ENCODE measurements around the gene RASSF5.
A peak's percentile ranks its signal among the peaks of the same experiment; 100 is the strongest.
"Not testable (repeated sequence)": the region's sequence is repeated elsewhere in the genome, so short reads cannot be mapped to it uniquely, and the experiment has no call there.

The RASSF5 gene

DNA sequence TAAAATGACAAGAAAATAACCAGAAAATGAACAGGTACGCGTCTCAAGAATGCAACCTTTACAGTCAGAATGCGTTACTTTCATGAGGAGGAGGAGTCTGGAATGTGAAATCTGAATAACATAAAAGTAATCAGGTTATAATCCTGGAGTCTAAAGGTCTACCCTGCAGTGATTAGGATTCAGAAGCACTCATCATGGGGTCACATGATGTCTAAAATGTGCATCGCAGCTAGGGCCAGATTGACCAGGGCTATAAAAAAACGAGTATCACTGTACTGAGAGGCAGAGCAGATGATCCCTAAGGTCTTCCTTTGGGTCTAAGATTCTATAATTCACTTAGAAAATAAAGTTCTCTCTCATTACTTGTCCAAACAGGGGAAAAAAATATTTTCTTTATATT, 97.5 kb downstream of the RASSF5 start:
- Histone ChIP-seq H3K27me3 (ENCODE audit: control insufficient read depth, insufficient read depth, low read length) (no peaks in the 10 kb centered on the region), H3K9me3 (ENCODE audit: control insufficient read depth, insufficient read depth, low read length) (no peaks in the 10 kb centered on the region), H3K4me3 (ENCODE audit: low read length) (no peak overlapping the region), H3K4me1 (ENCODE audit: control insufficient read depth, insufficient read depth, low read length) (no peaks in the 10 kb centered on the region), H3K27ac (ENCODE audit: low read length) (no peak overlapping the region), H3K36me3 (ENCODE audit: control insufficient read depth, insufficient read depth, low read length) (peaks cover 14% of the 10 kb centered on the region; the same call in 1 of the 2 replicates)
- no CpG with 5 or more reads among the region's 5 CpGs for WGBS (ENCODE audit: insufficient coverage, insufficient read length)
- DNase-seq (ENCODE audit: low read depth, low spot score) = no peak

DNA sequence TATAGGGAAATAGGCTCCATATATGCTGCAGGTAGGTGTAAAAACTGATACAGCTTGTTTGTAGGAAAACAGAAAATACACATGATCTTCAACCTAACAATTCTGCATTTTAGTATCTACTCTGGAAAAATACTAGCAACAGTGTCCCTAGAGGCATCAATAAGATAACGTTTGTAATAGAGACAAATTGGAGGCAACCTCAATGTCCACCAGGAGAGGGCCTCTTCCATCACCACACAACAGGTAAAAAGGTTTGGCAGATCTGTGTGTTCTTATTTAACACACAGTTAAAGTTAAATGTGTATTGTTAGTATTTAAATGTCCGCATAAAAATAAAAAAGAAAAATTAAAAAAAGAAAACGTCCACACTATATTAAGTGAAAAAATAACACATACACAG, 99.5 kb downstream of the RASSF5 start:
- DNase-seq (ENCODE audit: low read depth, low spot score) = no peak
- Histone ChIP-seq H3K27ac (ENCODE audit: low read length) (no peak overlapping the region), H3K4me1 (ENCODE audit: control insufficient read depth, insufficient read depth, low read length) (no peaks in the 10 kb centered on the region), H3K36me3 (ENCODE audit: control insufficient read depth, insufficient read depth, low read length) (peaks cover 10% of the 10 kb centered on the region; the same call in 1 of the 2 replicates), H3K27me3 (ENCODE audit: control insufficient read depth, insufficient read depth, low read length) (no peaks in the 10 kb centered on the region), H3K4me3 (ENCODE audit: low read length) (no peak overlapping the region), H3K9me3 (ENCODE audit: control insufficient read depth, insufficient read depth, low read length) (no peaks in the 10 kb centered on the region)
- WGBS (ENCODE audit: insufficient coverage, insufficient read length) = no CpG with 5 or more reads among the region's 3 CpGs

- H3K4me1 ChIP-seq (ENCODE audit: control insufficient read depth, insufficient read depth, low read length) = no peaks in the 10 kb centered on the region
- H3K4me3 ChIP-seq (ENCODE audit: low read length) = no peak overlapping the region
- H3K36me3 ChIP-seq (ENCODE audit: control insufficient read depth, insufficient read depth, low read length) = peaks cover 2% of the 10 kb centered on the region; the same call in 1 of the 2 replicates
- no peak for DNase-seq (ENCODE audit: low read depth, low spot score)
- H3K27me3 ChIP-seq (ENCODE audit: control insufficient read depth, insufficient read depth, low read length) = no peaks in the 10 kb centered on the region
- WGBS (ENCODE audit: insufficient coverage, insufficient read length) = 100% methylated on average over 2 of the region's 7 CpGs
- H3K27ac ChIP-seq (ENCODE audit: low read length) = no peak overlapping the region
- H3K9me3 ChIP-seq (ENCODE audit: control insufficient read depth, insufficient read depth, low read length) = no peaks in the 10 kb centered on the region
These were observed 100.9 kb downstream of the RASSF5 start for GRCh38 chr1:206608108-206608698.

- WGBS (ENCODE audit: insufficient coverage, insufficient read length) = no CpG with 5 or more reads among the region's 4 CpGs
These were observed 102.1 kb downstream of the RASSF5 start for GRCh38 chr1:206609229-206609991.

DNA sequence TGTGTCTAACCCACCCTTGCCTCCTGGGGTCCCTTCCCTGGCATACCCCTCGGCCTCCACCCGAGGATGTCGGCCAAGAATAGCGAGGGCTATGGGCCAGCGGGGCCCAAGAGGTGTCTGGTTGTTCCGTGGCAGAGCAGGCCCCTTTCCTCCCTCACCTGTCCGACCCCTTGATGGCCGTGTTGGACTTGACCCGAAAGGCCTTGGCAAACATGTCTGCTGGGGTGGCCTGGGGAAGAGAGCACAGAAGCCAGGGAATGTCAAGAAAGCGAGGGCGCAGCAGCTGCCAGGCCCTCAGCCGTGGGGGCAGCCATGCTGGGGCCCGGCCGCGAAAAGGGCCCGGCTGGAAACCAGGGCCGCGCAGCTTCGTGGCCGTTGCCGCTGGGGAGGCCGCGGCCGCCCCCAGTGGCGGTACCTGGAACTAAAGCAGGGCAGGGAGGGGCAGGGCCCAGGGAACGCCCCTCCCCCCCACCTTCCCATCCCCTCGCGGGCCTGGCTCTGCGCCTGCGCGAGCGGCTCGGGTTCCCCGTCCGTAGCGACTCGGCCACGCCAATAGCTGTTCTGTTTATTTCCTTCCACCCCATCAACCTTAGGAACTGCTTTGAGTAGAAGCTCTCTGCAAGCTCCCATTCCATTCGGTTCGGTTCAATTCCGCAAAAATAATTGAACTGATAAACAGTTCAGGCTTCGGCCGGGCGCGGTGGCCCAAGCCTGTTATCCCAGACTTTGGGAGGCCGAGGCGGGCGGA, 105.0 kb downstream of the RASSF5 start, which contains the start of gene EIF2D:
TSS of gene EIF2D (minus strand) at position 337 of the 748 bp plus-strand sequence. CDS start at position 214, 123 bp downstream.
- H3K4me1 ChIP-seq (ENCODE audit: control insufficient read depth, insufficient read depth, low read length) = no peaks in the 10 kb centered on the region
- H3K36me3 ChIP-seq (ENCODE audit: control insufficient read depth, insufficient read depth, low read length) = no peaks in the 10 kb centered on the region
- H3K27me3 ChIP-seq (ENCODE audit: control insufficient read depth, insufficient read depth, low read length) = no peaks in the 10 kb centered on the region; the same call in 1 of the 2 replicates
- no peaks in the 10 kb centered on the region for H3K9me3 ChIP-seq (ENCODE audit: control insufficient read depth, insufficient read depth, low read length)
- H3K27ac ChIP-seq (ENCODE audit: low read length) = no peak within 1 kb of the TSS
- WGBS (ENCODE audit: insufficient coverage, insufficient read length) = no CpG with 5 or more reads among the region's 48 CpGs
- H3K4me3 ChIP-seq (ENCODE audit: low read length) = peak within 1 kb of the TSS; percentile 88
- peak; percentile 73 for DNase-seq (ENCODE audit: low read depth, low spot score)

More at GRCh38 chr1:206609229-206609991, 102.1 kb downstream of the RASSF5 start:
- Histone ChIP-seq H3K4me3 (ENCODE audit: low read length) (no peak overlapping the region), H3K27me3 (ENCODE audit: control insufficient read depth, insufficient read depth, low read length) (no peaks in the 10 kb centered on the region), H3K27ac (ENCODE audit: low read length) (no peak overlapping the region), H3K4me1 (ENCODE audit: control insufficient read depth, insufficient read depth, low read length) (no peaks in the 10 kb centered on the region), H3K9me3 (ENCODE audit: control insufficient read depth, insufficient read depth, low read length) (no peaks in the 10 kb centered on the region), H3K36me3 (ENCODE audit: control insufficient read depth, insufficient read depth, low read length) (no peaks in the 10 kb centered on the region)
- DNase-seq (ENCODE audit: low read depth, low spot score) = no peak

DNA sequence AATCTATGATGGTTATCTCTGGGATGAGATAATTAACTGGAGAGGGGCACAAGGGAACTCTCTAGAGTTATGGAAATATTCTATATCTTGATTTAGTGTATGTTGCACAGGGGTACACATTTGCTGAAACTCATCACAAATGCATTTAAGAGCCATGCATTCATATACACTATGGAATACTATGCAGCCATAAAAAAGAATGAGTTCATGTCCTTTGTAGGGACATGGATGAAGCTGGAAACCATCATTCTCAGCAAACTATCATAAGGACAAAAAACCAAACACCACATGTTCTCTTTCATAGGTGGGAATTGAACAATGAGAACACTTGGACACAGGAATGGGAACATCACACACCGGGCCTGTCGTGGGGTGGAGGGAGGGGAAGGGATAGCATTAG, 119.1 kb downstream of the RASSF5 start:
- not testable (repeated sequence) for H3K27ac ChIP-seq (ENCODE audit: low read length); H3K36me3 ChIP-seq (ENCODE audit: control insufficient read depth, insufficient read depth, low read length); DNase-seq (ENCODE audit: low read depth, low spot score); H3K4me3 ChIP-seq (ENCODE audit: low read length); H3K9me3 ChIP-seq (ENCODE audit: control insufficient read depth, insufficient read depth, low read length); H3K4me1 ChIP-seq (ENCODE audit: control insufficient read depth, insufficient read depth, low read length); H3K27me3 ChIP-seq (ENCODE audit: control insufficient read depth, insufficient read depth, low read length)
- no CpG with 5 or more reads among the region's 2 CpGs for WGBS (ENCODE audit: insufficient coverage, insufficient read length)

DNA sequence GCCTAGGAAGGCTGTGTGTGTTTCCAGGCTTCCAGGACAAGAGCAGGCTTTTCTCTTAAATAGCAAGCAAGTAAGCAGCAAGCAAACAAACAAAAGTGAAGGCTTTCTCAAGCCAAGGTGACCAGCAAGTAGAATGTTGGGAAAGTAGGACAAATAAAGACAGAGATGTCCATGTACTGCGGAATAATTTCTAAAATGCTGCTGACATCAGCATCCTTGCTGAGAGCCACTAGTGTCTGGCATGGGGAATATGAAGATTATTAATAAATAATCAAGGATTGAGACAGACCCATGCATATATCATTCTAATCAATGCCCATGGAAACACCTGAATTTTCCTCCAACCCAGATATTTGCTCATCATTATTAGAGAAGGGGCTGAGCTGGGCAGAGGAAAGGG, 121.6 kb downstream of the RASSF5 start:
- no peak for DNase-seq (ENCODE audit: low read depth, low spot score)
- no peaks in the 10 kb centered on the region for H3K4me1 ChIP-seq (ENCODE audit: control insufficient read depth, insufficient read depth, low read length)
- H3K27me3 ChIP-seq (ENCODE audit: control insufficient read depth, insufficient read depth, low read length) = no peaks in the 10 kb centered on the region
- no peaks in the 10 kb centered on the region for H3K9me3 ChIP-seq (ENCODE audit: control insufficient read depth, insufficient read depth, low read length)
- no peak overlapping the region for H3K4me3 ChIP-seq (ENCODE audit: low read length)
- no peaks in the 10 kb centered on the region for H3K36me3 ChIP-seq (ENCODE audit: control insufficient read depth, insufficient read depth, low read length)
- no CpG with 5 or more reads among the region's 1 CpG for WGBS (ENCODE audit: insufficient coverage, insufficient read length)
- H3K27ac ChIP-seq (ENCODE audit: low read length) = no peak overlapping the region

- H3K9me3 ChIP-seq (ENCODE audit: control insufficient read depth, insufficient read depth, low read length) = no peaks in the 10 kb centered on the region
- no peak overlapping the region for H3K4me3 ChIP-seq (ENCODE audit: low read length)
- H3K4me1 ChIP-seq (ENCODE audit: control insufficient read depth, insufficient read depth, low read length) = peaks cover 2% of the 10 kb centered on the region; the same call in 1 of the 2 replicates
- DNase-seq (ENCODE audit: low read depth, low spot score) = peak; percentile 93
- no peaks in the 10 kb centered on the region for H3K27me3 ChIP-seq (ENCODE audit: control insufficient read depth, insufficient read depth, low read length)
- no peaks in the 10 kb centered on the region for H3K36me3 ChIP-seq (ENCODE audit: control insufficient read depth, insufficient read depth, low read length)
- H3K27ac ChIP-seq (ENCODE audit: low read length) = no peak overlapping the region
- no CpG with 5 or more reads among the region's 4 CpGs for WGBS (ENCODE audit: insufficient coverage, insufficient read length)
These were observed 123.8 kb downstream of the RASSF5 start for GRCh38 chr1:206631085-206631509.

GRCh38 chr1:206633708-206634121, 126.4 kb downstream of the RASSF5 start:
- no peak overlapping the region for H3K4me3 ChIP-seq (ENCODE audit: low read length)
- no peaks in the 10 kb centered on the region for H3K9me3 ChIP-seq (ENCODE audit: control insufficient read depth, insufficient read depth, low read length)
- DNase-seq (ENCODE audit: low read depth, low spot score) = no peak
- H3K36me3 ChIP-seq (ENCODE audit: control insufficient read depth, insufficient read depth, low read length) = no peaks in the 10 kb centered on the region
- H3K4me1 ChIP-seq (ENCODE audit: control insufficient read depth, insufficient read depth, low read length) = peaks cover 2% of the 10 kb centered on the region; the same call in 1 of the 2 replicates
- H3K27ac ChIP-seq (ENCODE audit: low read length) = no peak overlapping the region
- WGBS (ENCODE audit: insufficient coverage, insufficient read length) = no CpG with 5 or more reads among the region's 9 CpGs
- no peaks in the 10 kb centered on the region for H3K27me3 ChIP-seq (ENCODE audit: control insufficient read depth, insufficient read depth, low read length)

- Histone ChIP-seq H3K9me3 (ENCODE audit: control insufficient read depth, insufficient read depth, low read length) (no peaks in the 10 kb centered on the region), H3K36me3 (ENCODE audit: control insufficient read depth, insufficient read depth, low read length) (no peaks in the 10 kb centered on the region), H3K4me3 (ENCODE audit: low read length) (peak overlapping the region; percentile 77; the same call in 1 of the 2 replicates), H3K27me3 (ENCODE audit: control insufficient read depth, insufficient read depth, low read length) (no peaks in the 10 kb centered on the region), H3K4me1 (ENCODE audit: control insufficient read depth, insufficient read depth, low read length) (peaks cover 2% of the 10 kb centered on the region; the same call in 1 of the 2 replicates), H3K27ac (ENCODE audit: low read length) (no peak overlapping the region)
- DNase-seq (ENCODE audit: low read depth, low spot score) = peak; percentile 70
- WGBS (ENCODE audit: insufficient coverage, insufficient read length) = no CpG with 5 or more reads among the region's 26 CpGs
These were observed 127.2 kb downstream of the RASSF5 start for GRCh38 chr1:206634365-206635079.
